SIG-M5 treated with dmso at 0.1 percent for 504 hours (cell line): ENCODE results near the gene AGPAT1.
A peak's percentile ranks its signal among the peaks of the same experiment; 100 is the strongest.
"Not testable (repeated sequence)": the region's sequence is repeated elsewhere in the genome, so short reads cannot be mapped to it uniquely, and the experiment has no call there.

Experiments
- DNase-seq: peaks from one replicate; lab custom pipeline; 2025; ENCODE audit not compliant: unreplicated experiment; lab: John Stamatoyannopoulos, UW

The AGPAT1 gene

DNA sequence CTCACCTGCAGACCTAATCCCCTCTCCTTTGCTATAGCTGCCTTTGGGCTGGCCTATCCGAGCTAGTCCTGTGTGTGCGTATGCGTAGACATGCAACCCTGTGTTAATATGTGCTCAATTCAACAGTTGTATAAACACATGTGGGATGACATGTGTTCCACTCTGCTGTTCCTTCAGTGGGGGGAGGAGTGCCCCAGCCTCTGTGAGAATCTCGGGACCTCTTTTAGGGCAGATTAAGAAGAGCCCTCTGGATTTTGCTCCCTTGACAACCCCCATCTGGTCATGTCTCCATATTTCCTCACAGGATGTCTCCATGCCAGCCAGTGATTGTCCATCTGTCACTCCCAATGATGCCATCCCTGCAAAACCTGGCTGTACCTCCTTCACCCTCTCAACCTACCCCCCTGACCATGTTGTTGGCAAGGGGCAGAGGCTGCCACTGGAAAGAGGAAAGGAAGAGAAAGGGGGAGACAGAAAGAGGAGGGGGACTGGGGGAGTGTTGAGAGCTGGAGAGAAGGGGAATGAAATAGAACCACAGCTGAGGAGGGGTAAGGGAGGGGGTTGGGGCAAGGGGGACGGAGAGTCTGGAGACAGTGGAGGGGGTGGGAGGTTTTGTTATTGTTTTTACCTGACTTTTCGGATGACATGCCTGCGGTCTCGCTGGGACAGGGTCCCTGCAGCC is 24.6 kb downstream of the AGPAT1 start:
- no peak for DNase-seq

DNA sequence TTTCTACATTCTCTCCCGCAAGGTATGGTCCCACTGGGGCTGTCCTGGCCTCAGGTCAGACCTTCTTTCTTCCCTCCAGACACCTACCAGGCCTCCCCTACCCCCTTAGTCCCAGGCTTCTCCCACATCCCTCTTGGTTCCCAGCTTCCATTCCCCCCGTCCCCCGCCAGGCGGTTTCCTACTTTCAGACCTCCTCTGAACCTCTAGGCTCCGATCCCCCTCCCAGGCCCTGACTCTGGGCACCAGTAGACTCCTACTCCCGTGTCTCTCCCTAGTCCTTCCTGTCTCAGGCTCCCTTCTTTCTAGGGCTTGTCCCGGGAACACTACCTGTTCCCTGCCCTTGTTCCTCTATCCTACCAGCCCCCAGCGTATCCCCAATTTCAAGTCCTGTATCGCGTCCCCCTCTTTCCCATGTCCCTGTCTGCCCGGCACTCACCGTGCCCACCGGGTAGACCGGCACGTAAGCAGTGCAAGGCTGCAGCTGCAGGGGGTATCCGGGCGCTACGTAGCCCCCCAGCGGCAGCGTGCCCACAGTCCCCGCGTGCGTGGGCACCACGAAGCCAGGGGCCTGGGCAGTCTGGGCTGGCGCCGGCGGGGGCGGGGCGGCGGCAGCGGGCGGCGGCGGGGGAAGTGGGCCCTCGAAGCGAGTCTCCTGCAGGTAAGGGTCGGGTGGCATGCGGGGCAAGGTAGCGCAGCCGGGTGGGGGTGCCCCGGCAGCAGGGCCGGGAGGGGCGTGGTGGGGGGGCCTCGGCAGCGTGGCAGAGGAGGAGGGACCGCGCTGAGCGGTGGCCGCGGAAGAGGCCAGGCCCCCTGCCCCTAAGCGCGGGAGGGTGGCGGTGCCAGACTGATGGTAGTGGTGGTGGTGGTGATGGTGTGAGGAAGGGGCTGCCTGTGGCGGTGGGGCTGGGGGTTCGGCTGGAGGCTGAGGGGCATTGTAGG is 25.7 kb downstream of the AGPAT1 start:
- DNase-seq, result no peak

DNA sequence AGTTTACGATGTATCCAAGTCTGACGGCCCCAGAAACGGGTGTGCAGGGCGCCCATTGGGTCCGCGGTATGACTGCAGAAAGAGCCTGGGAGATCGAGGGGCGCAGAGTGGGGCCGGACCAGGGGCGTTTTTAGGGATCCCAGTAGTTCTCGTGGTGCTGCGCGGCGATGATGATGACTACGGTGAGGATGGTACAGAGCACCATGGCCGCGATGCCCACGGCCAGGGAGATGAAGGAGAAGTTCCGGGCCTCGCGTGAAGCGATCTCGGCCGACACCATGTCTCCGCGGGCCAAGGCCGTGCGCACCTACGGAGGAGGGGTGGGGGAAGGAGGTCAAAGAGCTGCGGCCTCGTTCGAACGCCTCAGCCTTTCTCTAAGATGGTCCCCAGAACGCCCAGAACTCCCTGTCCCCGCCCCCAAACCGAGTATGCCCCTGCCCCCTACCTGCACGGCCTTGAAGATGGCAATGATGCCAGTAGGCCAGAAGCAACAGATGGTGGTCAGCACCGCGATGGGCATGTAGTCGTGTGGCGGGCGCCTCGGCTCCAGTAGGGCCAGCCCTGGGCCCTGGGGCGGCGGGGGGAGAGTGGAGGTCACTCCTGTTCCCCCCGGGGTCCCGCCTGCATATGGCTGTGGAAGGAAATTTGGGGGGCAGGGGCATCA is 26.7 kb downstream of the AGPAT1 start:
- no peak for DNase-seq

DNA sequence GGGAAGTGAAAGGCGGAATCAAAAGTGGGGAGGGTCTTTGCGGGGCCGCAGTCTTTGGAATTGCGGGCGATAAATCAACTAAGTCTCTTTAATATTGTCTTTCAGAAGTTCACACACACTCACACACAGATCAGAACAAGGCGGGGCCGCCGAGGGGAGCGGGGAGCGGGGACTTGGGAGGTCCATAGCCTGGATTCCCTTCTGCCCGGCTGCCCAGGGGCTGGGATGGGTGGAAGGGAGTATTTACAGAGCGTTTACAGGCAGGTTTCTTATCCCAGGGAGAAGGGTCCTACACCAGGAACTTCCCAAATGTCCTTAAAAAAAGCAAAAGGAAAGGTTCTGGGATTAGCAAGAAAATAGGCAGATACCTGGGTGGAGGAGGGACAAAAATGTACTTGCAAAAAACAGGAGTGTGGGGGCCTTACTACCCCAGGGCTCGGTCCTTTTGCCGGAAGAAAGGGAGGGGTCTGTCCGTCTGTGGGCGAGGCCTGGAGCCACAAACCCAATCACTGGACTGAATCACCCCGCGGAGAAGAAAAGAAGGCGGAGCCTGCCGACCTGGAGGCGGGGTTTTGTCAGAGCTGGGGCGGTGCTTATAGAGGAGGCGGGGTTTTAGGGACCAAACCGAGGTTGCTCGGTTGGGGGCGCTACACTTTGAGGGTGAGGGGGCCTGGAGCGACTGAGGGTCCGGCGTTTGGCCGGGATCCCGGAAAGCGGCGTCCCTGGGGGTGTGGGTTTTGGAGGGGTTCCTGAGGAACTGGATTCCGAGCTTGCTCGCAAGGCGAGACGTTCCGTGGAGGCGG is 27.4 kb downstream of the AGPAT1 start:
- DNase-seq, result no peak

DNA sequence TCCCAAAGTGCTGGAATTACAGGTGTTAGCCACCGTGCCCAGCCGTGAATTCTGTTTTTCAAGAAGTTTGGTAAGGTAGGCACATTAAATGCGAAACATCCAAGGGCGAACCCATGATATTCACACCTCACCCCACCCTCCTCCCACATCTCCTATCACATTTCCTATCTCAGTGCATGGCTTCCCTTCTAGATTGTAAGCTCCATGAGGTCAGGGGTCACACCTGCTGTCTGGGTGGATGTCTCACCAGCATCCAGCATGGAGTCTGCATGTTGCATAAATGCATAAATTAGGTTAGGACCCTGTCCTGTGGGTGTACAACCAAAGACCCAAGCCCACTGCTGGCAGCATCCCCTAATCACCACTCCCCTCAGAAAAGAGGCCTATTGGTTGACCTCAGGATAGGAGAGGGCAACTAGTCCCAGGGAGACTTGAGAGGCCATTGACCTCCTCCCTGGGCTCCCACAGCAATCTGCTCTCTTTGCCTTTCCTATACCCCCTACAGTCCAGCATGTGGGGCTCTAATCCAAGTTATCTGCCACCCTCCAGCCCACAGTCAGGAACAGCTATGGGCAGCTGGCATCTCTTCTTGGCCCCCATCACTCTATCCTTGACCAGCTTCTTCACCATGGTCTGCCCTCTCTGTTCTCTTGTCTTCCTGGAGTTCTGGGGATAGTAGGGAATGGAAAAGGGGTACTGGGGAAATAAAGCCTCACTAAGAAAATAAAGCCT is 28.3 kb downstream of the AGPAT1 start:
- no peak for DNase-seq

DNA sequence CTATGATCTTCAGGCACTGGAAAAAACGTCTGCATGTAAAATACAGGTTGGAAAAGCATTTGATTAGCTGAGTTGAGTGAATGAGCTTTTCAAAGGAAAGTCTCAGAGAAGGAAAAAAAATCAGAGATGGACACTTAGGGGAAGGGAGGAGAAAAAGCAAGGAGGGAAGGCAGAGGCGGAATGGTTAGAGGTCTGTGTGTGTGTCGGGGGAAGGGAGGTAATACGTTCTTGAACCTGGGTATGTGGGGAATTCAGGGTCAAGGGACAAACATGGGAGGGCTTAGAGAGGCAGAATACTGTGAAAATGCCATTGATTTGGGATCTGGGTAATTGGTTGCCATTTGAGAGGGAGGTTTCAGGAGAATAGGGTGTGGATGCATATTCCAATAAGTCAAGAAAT is 29.2 kb downstream of the AGPAT1 start:
- no peak for DNase-seq

DNA sequence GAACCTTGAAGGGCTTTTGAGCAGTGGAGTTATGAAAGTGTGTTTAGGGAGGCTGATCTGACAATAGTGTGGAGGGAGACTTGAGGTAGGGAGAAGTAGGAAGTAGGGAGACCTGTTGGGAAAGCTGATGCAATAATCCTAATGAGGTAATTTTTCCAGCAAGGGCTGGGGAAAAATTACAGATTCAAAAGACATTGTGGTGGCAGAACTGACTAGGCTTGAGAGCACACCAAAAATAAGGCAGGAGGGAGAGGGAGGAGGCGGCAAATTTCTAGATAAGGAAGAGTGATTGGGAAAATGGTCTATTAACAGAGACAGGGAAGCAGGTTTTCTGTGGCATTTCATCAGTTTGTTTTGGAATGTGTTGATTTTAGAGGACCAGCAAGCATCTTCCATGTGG is 29.6 kb downstream of the AGPAT1 start:
- DNase-seq, result no peak

DNA sequence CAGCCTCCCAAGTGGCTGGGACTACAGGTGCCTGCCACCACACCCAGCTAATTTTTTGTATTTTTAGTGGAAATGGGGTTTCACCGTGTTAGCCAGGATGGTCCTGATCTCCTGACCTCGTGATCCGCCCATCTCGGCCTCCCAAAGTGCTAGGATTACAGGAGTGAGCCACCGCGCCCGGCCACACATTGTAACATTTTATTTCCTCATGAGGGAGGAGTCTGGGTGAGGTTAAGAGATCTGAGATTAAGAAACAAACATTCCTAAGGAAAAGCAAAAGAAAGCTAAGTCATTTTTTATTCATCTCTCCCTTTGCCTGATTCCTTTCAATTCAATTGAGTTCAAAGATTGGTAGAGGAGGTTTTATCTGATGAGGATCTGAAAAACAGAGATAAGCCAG is 31.6 kb downstream of the AGPAT1 start:
- DNase-seq, result not testable (repeated sequence)

DNA sequence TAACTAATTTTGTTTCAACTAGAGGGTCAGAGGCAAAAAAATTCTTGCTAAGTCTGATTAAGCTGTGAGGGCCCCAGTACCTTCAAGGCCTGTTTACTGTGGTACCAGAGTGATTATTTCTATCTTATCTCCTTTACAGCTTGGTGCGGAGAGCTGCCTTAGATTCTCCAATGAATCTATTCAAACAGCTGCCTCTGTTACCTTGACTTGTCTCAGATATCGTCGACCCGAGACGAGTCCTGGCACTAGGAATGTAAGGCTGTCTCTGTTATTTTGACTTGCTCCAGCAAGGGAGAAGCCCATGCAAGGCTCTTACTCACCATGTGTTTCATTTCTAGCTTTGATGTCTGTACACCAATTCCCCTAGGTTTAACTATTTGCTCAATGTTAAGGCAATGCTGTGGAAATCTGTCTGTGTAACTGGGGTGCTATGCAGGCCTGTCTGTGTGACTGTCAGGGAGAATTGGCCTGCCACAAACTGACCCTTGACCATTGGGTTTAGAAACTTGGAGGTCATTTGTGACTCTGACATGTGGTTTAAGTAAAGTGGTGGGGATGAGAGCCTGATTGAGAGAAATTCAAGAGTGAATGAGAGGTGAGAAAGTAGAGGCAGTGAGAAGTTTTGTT is 35.4 kb downstream of the AGPAT1 start:
- DNase-seq, result no peak

DNA sequence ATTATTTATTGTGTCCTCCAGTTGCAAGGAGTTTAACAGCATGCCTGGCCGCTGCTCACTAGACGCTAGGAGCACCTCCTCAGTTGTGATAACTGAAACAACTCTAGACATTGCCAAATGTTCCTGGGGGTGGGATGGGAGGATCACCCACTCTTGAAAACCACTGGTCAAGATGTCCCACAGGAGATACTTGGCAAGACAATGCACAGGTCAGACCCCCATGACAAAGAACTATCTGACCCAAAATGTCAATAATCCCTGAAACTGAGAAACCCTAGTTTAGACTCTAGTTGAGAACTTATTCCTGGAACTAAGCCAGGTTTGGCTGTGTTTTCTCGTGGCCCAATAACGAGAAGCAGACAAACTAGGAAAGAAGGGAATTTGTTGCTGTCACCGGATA is 36.3 kb downstream of the AGPAT1 start:
- DNase-seq, result no peak

DNA sequence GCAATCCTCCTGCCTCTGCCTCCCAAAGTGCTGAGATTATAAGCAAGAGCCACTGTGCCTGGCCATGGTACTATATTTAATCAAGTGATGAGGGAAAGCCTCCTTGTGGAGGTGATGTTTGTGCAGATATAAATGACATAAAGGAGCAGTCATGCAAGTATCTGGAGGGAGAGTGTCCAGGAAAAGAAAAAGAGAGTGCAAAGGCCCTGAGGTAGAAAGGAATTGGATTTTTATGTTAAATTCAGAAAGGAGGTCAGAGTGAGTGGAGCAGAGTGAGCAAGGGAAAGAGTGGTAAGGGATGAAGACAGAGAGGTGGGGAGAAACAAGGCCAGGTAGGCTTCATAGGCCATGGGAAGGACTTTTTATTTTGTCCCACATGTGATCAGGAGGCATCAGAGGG is 38.4 kb downstream of the AGPAT1 start:
- DNase-seq, result no peak

DNA sequence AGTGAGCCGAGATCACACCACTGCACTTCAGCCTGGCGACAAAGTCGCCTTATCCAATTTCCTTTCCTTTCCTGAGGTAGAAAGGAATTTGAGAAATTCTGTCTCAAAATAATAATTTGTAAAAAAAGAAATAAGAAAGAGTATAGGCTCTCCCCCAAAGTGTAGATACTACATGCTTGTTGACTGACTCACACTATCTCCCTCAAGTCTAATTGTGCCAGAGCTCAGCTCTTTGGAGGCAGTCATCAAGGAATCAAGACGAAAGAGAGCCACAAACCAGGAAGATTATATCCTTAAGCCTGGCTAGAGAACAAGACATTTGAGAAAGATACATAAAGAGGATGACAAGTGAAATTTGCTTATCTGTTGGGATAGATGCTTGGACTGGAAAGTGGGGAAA is 42.1 kb downstream of the AGPAT1 start:
- DNase-seq, result no peak

DNA sequence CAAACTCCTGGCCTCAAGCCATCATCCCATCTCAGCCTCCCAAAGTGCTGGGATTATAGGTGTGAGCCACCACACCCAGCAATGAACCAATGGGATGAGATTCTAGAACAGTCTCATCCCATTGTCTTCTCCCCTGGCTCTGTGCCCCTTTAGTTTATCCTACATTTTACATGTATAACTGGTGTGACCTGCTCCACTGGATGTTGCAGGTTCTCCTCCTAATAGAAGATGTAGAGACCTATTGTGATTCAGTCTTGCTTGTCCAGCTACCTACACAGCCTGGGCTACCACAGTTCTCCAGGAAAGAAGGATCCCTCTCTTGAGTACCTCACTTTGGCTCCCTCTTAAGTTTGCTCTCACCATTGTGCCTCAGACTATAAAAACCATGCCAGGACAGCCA is 43.8 kb downstream of the AGPAT1 start:
- DNase-seq, result no peak

DNA sequence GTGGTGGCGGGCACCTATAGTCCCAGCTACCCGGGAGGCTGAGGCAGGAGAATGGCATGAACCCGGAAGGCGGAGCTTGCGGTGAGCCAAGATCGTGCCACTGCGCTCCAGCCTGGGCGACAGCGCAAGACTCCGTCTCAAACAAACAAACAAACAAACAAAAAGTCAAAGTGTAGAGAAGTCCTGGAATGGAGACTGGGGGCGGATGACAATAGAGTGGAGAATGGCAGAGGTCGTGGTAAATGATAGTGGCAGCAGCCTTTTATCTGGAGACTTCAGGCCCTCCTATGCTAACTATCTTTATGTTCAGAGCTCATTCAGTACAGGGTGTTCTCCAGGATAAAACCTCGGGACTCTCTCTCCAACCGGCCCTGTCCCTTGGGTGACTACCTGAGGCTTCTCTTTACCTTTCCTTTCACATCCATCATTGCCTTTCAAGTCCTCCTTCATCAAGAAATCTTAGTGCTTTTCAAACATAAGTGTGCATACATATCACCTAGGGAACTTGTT is 44.4 kb downstream of the AGPAT1 start:
- no peak for DNase-seq

DNA sequence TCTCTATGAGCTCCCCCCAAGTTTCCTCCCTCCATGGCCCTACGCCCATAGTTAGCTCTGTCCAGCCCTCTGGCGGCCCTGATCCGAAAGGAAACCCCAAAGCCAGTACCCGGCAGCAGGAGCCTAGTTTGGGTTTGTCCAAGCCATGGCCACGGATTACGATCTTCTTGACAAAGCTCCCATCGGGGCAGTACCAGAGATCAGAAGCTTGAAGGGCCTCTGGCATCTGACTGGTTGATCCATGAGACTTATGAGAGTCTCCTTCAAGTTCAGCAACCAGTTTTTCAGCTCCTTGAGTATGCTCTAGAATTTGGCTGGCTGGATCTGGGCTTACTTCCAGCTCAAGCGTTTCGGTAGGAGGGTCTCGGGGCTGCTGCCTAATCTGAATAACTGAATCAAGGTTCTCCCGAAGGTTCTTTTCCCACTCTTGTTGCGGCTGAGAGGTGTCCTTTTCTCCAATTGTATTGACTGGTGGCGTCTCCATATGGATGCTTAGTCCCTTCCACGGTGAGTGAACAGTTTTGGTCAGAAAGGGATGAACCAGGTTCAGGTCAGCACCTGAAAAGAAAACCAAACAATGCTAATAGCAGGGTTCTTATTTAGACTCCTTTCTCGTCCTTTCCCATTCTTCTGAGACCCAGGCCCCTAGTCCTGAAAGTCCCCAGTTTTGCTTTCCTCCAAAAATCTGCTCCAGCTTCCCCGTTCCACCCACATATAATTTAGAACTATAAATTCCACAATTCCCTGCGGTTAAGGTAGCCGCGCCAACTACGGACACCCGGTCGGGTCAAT is 46.4 kb downstream of the AGPAT1 start:
- DNase-seq, result no peak

DNA sequence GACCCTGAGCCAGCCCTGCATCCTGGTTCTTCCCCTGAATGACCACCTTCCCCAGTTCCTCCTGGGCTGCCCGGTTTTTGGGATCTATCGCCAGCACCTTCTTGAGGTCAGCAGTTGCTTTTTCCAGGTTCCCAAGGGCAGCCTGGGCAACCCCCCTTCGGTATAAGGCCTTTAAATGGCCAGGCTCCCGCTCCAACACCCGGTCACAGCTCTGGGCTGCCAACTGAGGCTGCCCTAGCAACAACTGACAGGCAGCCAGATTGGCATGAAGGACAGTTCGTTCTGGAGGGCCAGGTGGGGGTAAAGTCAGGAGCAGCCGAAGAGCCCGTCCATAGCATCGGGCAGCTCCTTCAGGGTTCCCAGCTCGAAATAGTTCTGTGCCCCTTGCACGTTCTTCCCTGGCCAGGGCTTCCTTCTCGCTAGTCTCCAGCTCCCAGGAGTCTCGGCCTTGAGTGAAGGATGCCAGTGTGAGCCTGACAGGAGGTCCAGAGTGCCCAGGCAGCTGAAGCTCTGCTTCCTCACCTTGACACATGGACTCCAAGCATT is 47.1 kb downstream of the AGPAT1 start:
- no peak for DNase-seq

DNA sequence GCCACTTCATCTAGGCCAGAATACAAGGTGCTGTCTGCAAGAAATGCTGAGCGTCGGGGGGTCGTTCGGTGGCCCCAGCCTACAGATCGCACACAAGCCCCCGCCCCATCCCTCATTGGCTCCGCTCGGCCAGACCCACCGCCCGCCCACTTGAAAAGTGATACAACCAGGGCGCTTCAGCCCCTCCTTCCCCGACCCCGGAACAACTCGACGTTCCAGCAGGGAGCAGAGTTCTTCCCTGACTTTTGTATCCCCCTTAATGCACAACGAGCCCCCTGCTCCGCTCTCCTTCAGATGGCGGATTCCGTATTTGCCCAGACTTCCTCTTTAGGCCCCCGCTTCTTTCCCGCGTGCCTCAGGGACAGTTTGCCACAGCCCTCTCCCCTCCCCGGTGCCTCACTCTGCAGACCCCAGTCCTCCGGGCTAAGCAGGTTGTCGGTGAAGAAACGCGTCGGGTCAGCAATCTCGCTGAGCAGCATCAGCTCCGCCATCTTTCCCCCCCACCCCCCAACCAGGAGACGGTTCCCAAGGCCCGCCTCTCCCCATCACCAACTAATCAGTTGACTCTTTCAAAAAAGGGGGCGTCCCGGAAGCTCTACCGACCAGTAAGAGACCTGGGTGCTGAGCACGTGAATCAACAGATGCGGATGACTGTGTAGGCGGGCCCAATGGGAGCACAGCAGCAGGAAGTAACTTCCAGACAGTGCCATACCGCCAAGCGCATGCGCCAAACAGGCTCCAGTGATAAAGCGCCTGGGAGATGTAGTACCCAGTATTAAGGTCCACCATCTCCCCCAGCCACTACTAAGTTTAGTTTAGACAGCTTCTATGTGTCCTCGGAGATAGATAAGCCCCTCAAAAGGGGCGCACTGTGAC is 47.9 kb downstream of the AGPAT1 start, which contains the start of gene ATF6B:
Gene ATF6B (minus strand): TSS at position 530 of the 876 bp plus-strand sequence. CDS start 39 bp downstream, at position 491.
- peak; percentile 99 for DNase-seq

DNA sequence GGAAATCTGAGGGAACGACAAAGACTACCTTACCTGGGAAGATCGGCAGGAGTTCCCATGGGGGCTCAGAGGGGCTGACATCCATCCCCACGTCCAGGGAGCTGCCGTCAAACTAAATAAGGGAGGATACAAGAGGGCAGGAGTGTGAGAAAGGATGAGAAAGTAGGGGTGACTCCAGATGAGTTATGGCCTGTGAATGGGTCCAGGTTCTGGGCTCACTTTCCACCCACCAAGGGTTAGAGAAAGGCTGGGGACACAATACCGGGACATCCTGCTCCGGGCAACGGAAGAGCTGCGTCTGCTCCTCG is 48.5 kb downstream of the AGPAT1 start:
- DNase-seq, result no peak
